ENCODE results near the gene PTGS1.
"Not testable (repeated sequence)": the region's sequence is repeated elsewhere in the genome, so short reads cannot be mapped to it uniquely, and the experiment has no call there.

DNA sequence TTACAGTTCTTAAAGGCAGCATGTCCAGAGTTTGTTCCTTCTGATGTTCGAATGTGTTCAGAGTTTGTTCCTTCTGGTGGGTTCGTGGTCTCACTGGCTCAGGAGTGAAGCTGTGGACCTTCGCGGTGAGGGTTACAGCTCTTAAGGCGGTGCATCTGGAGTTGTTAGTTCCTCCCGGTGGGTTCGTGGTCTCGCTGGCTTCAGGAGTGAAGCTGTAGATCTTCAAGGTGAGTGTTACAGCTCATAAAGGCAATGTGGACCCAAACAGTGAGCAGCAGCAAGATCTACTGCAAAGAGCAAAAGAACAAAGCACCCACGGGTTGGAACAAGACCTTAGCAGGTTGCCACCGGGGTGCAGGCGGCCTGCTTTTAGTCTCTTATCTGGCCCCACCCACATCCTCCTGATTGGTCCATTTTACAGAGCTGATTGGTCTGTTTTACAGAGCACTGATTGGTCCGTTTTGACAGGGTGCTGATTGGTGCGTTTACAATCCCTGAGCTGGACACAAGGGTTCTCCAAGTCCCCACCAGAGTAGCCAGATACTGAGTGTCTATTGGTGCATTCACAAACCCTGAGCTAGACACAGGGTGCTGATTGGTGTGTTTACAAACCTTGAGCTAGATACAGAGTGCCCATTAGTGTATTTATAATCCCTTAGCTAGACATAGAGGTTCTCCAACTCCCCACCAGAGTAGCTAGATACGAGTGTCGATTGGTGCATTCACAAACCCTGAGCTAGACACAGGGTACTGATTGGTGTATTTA is 34.7 kb downstream of the PTGS1 start:
- TF ChIP-seq CTCF, POLR2A, POLR2AphosphoS5 (IDR thresholded peaks at IDR 0.05): not testable (repeated sequence)

All from gastroesophageal sphincter (tissue), 3 donors.